GM18867 (cell line): Measurements from ENCODE around the gene MIB2.

ENCODE experiments used
- ATAC-seq: cut with Tn5 transposase; IDR thresholded peaks from one replicate; pipeline ENCODE4 v1.9.1; 2021; ENCODE audit warnings: mild to moderate bottlenecking, moderate library complexity; ENCODE audit not compliant: unreplicated experiment

MIB2 gene

DNA sequence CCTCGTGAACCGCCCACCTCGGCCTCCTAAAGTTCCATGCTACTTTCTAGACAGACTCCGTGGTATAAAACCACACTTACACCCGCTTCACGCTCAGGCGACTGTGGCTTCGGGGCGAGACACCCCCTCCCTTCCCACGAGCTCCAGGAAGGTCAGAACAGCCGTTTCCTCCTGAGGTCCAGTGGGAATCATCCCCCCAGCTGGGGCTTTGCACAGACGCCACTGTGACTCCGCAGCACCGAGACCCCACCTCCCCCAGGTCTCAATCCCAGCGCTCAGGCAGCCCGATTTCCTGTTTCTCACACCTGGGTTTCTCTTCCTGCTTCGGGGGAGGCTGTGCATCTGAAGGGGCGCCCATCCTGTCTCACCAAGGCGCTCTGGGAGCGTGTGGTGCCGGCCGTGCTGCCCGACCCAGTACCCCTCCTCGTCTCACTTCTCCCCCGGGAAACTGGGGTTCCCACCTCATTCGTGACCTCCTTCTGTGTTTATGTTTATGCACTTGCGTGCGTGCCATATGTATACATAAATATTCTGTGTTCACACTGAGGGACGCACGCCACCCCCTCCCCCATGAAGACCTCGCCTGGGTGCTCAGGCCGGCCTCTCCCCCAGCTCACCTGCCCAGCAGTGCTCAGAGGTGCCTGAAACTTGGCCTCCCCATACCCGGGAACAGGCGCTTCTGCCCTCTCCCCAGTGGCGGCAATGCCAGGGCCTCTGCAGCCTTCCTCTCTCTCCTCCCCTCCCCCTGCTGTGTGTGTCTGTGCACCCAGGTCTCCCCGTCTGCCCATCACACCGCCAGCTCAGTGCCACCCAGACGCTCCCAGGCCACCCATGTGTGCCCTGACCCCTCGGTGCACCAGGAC is 62.6 kb downstream of the MIB2 start:
- ATAC-seq: peak; percentile 44

DNA sequence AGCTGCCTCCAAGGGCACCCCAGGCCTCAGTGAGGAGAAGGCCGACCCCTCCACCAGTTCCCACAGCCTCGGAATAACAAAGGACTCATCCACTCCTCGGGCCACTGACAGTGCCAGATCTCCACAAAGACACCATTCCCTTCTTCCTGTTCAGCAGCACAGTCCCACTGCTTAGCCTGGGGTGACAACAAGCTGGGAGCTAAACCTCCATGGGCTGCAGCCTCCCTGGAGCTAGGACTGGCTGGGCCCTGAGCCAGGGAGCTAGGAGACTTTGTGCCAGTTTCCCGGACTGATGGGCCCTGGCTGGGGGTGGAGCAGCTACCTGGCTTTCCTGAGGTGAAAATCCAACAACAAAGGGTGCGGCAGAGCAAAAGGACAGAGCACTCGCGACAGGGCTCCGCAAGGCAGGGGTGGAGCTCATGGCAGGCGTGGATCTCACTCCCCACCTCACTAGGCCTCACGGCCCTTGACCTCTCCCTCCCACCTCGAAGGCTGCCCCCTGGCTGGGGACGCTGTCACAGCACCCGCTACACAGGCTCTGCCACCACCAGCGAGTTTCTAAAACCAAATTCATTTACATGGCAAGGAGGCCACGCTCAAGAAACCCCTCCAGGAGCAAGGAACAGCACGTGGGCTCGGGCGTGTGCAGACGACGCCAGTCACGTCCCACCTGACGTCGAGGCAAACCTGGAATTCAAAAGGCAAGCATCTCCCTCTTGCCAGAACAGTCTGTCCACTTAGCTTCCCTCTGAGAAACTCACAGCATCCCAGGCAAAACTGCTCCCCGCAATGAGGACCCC is 63.5 kb downstream of the MIB2 start:
- ATAC-seq: no peak
